K562 (cell line): ENCODE data around the gene AQP9. TPM values are rescaled to one million over a fixed set of nuclear protein-coding genes. Genes with fewer than 3 reads are reported as not detected.

Experiments
- ADNP ChIP-seq: fragments of 200-800 bp; sonication (Bioruptor generic); IDR thresholded peaks from 2 replicates; pipeline ENCODE4 v1.6.1; 2016; ENCODE audit warnings: missing genetic modification characterization, missing compliant biosample characterization
- BRF2 ChIP-seq: IDR thresholded peaks from 3 replicates; pipeline ENCODE4 v1.6.1; 2011; ENCODE audit warnings: borderline replicate concordance, mild to moderate bottlenecking; ENCODE audit not compliant: insufficient read length, insufficient read depth
- CUX1 ChIP-seq: fragments of 200-800 bp; sonication (Bioruptor generic); IDR thresholded peaks from 2 replicates; pipeline ENCODE4 v1.6.1; 2016; ENCODE audit warnings: missing genetic modification characterization, missing compliant biosample characterization
- ETV1 ChIP-seq: fragments of 450-650 bp; conservative IDR thresholded peaks from 2 replicates; pipeline ENCODE4 v1.6.1; 2016; ENCODE audit warnings: missing genetic modification characterization, control low read depth, low read depth, missing compliant biosample characterization
- FOXJ2 ChIP-seq: fragments of 200-800 bp; sonication (Bioruptor generic); IDR thresholded peaks from 2 replicates; pipeline ENCODE4 v1.6.1; 2016; ENCODE audit warnings: missing genetic modification characterization, missing compliant biosample characterization
- MYBL2 ChIP-seq, 2 experiments: fragments of 450-650 bp in 1 of 2; sonication (generic) in 1 of 2; formaldehyde crosslinking in 1 of 2; IDR thresholded peaks; 2 replicates each; pipeline versions ENCODE4 v1.6.1 to v1.8.1; 2017 to 2022; ENCODE audit warnings: borderline replicate concordance in 1 of 2, inconsistent platforms in 1 of 2, low read depth in 1 of 2, mild to moderate bottlenecking in 1 of 2, missing genetic modification reagents in 1 of 2, moderate library complexity in 1 of 2
- POLR2H ChIP-seq: IDR thresholded peaks from 2 replicates; pipeline ENCODE4 v1.6.1; 2016; ENCODE audit warnings: missing genetic modification characterization, low read depth, mild to moderate bottlenecking, control low read depth, missing compliant biosample characterization, moderate library complexity
- SMARCA5 ChIP-seq: fragments of 450-650 bp; IDR thresholded peaks from 2 replicates; pipeline ENCODE4 v1.6.1; 2016
- SREBF1 ChIP-seq: fragments of 150-350 bp; IDR thresholded peaks from 2 replicates; pipeline ENCODE4 v1.6.1; 2014; ENCODE audit warnings: antibody characterized with exemption, low read depth, low read length, borderline replicate concordance
- SREBF2 ChIP-seq: sonication (generic); formaldehyde crosslinking; IDR thresholded peaks from 2 replicates; pipeline ENCODE4 v1.4.0; 2020; ENCODE audit warnings: mild to moderate bottlenecking, missing genetic modification reagents
- SRSF3 ChIP-seq: fragments of 200-400 bp; formaldehyde crosslinking; IDR thresholded peaks from 2 replicates; pipeline ENCODE4 v1.6.1; 2016; ENCODE audit warnings: mild to moderate bottlenecking, low read length, moderate library complexity; ENCODE audit not compliant: insufficient read depth
- STAT5B ChIP-seq: fragments of 250-450 bp; sonication (Bioruptor Pico); IDR thresholded peaks from 2 replicates; pipeline ENCODE4 v1.8.0; 2021; ENCODE audit warnings: mild to moderate bottlenecking, inconsistent platforms
- TGIF2 ChIP-seq: sonication (generic); formaldehyde crosslinking; IDR thresholded peaks from 2 replicates; pipeline ENCODE4 v1.8.1; 2022; ENCODE audit warnings: mild to moderate bottlenecking, missing genetic modification reagents, moderate library complexity
- ZBTB43 ChIP-seq: sonication (generic); formaldehyde crosslinking; IDR thresholded peaks from 2 replicates; pipeline ENCODE4 v1.8.0; 2023; ENCODE audit warnings: mild to moderate bottlenecking, missing genetic modification reagents
- ZNF140 ChIP-seq: fragments of 250-450 bp; sonication (Bioruptor Pico); IDR thresholded peaks from 2 replicates; pipeline ENCODE4 v1.8.0; 2021; ENCODE audit warnings: moderate library complexity, mild to moderate bottlenecking, inconsistent platforms
- ZNF311 ChIP-seq: fragments of 250-450 bp; sonication (Bioruptor Pico); IDR thresholded peaks from 2 replicates; pipeline ENCODE4 v1.4.0; 2020; ENCODE audit warnings: mild to moderate bottlenecking, moderate library complexity
- ZNF408 ChIP-seq: fragments of 250-450 bp; sonication (Bioruptor Pico); IDR thresholded peaks from 2 replicates; pipeline ENCODE4 v1.4.0; 2020; ENCODE audit warnings: low read depth, mild to moderate bottlenecking, moderate library complexity
- ZNF551 ChIP-seq: fragments of 250-450 bp; sonication (Bioruptor Pico); IDR thresholded peaks from 2 replicates; pipeline ENCODE4 v1.5.0; 2021; ENCODE audit warnings: mild to moderate bottlenecking, moderate library complexity
- ZNF778 ChIP-seq: fragments of 450-650 bp; formaldehyde crosslinking; IDR thresholded peaks from 2 replicates; pipeline ENCODE4 v1.4.0; 2020; ENCODE audit warnings: mild to moderate bottlenecking, moderate library complexity
- polyA plus RNA-seq, 8 experiments: library from polyadenylated mRNA; depleted of rRNA in 4 of 8; stranded (reverse) in 5 of 8; unstranded in 3 of 8; fragments of >200 nt; fragmentation: Nextera tagmentation in 2 of 8; fragmentation: Illumina TruSeq in 1 of 8; extraction: Ambion mirVana in 2 of 8; extraction: Trizol in 1 of 8; gene quantifications; 2 replicates each; pipeline versions ENCODE4 v1.2.1 to v1.2.3, GENCODE V29; 2011 to 2014; ENCODE audit warnings: inconsistent platforms in 1 of 8, missing spikeins in 1 of 8
- total RNA-seq, 7 experiments: library from RNA; depleted of rRNA in 6 of 7; stranded (reverse); fragments of >200 nt in 6 of 7; fragmentation: Illumina TruSeq in 2 of 7; extraction: Trizol in 2 of 7; gene quantifications; 2 replicates each; pipeline versions ENCODE4 v1.2.1 to v1.2.3, GENCODE V29; 2011 to 2021; ENCODE audit warnings: low replicate concordance in 1 of 7

The AQP9 gene
- total and polyA plus RNA-seq, 9 of the 15 experiments (the other 6 are each of a cell fraction or from before 2014, with no cell fraction given): 0.04 to 0.33 (median 0.07) TPM; not detected in 4

GRCh38 chr15:58110999-58111717 lies 27.0 kb upstream of the AQP9 start (continued):
- TF ChIP-seq BRF2 (no peak), SRSF3 (no peak), MYBL2 (IDR thresholded peaks at IDR 0.05; ENCODE audit: low read depth) (peak; percentile 66), MYBL2 (CRISPR knock-in tag; IDR thresholded peaks at IDR 0.05; ENCODE audit: borderline replicate concordance) (no peak), FOXJ2 (tag) (peak; percentile 83; the same call in 1 of the 2 replicates), SMARCA5 (peak; percentile 86), ZNF311 (CRISPR knock-in tag) (no peak), ETV1 (tag) (peak; percentile 60; the same call in 1 of the 2 replicates), ZNF778 (CRISPR knock-in tag) (no peak), ZNF140 (CRISPR knock-in tag) (no peak), ZBTB43 (CRISPR knock-in tag) (no peak), POLR2H (tag) (peak; percentile 42; the same call in 1 of the 2 replicates), TGIF2 (CRISPR knock-in tag) (no peak), SREBF1 (no peak), SREBF2 (no peak), ZNF551 (no peak), STAT5B (CRISPR knock-in tag) (no peak), ZNF408 (no peak), CUX1 (no peak; the same call in 1 of the 2 replicates), ADNP (tag) (peak; percentile 54; the same call in 1 of the 2 replicates)
